SK-N-SH (cell line): Measurements from ENCODE around the gene SPSB3. TPM values are rescaled to one million over a fixed set of nuclear protein-coding genes. Genes with fewer than 3 reads are reported as not detected.

ENCODE experiments used
- CTCF ChIA-PET: fragments of 300-600, 350-600 bp; formaldehyde crosslinking; extraction: SDS; loops from one replicate; lab custom pipeline; 2021; lab: Yijun Ruan, JAX
- POLR2A ChIA-PET: fragments of 350-600 bp; sonication (Branson Sonifier 250); formaldehyde crosslinking; extraction: SDS; loops from one replicate; lab custom pipeline; 2020; ENCODE audit warnings: antibody characterized with exemption, inconsistent platforms; lab: Yijun Ruan, JAX
- DNase-seq: peaks from one replicate; pipeline ENCODE4 v3.0.0; 2012
- H2AFZ ChIP-seq: fragments of 200-600 bp; sonication (generic); 2 replicates; pipeline ENCODE4 v1.8.1; 2016; ENCODE audit warnings: antibody characterized with exemption, mild to moderate bottlenecking, low read depth
- H3F3A ChIP-seq: fragments of 200-600 bp; sonication (generic); replicated peaks from 2 replicates; pipeline ENCODE3; 2016; ENCODE audit warnings: antibody characterized with exemption, mild to moderate bottlenecking; ENCODE audit not compliant: insufficient read depth
- H3K27ac ChIP-seq, 2 experiments: fragments of 200-500 bp in 1 of 2; fragments of 200-600 bp in 1 of 2; sonication (Bioruptor generic) in 1 of 2; sonication (generic), shearing (Covaris generic) in 1 of 2; 2 replicates each; pipeline versions ENCODE4 v1.5.1 to v1.6.1; 2014 to 2016; ENCODE audit warnings: low read depth in 2 of 2, inconsistent platforms in 1 of 2, low read length in 1 of 2, mild to moderate bottlenecking in 1 of 2, mixed read lengths in 1 of 2
- H3K27me3 ChIP-seq: fragments of 200-600 bp; sonication (generic), shearing (Covaris generic); 2 replicates; pipeline ENCODE4 v1.6.1; 2016; ENCODE audit warnings: mixed run types; ENCODE audit not compliant: insufficient read depth
- H3K36me3 ChIP-seq, 2 experiments: fragments of 200-500 bp in 1 of 2; fragments of 200-600 bp in 1 of 2; sonication (Bioruptor generic) in 1 of 2; sonication (generic) in 1 of 2; replicated peaks in 1 of 2; 2 replicates each; pipeline versions ENCODE3 to v1.5.1; 2014 to 2016; ENCODE audit warnings: low read length in 1 of 2, mild to moderate bottlenecking in 1 of 2; ENCODE audit not compliant: insufficient read depth in 2 of 2, control insufficient read depth in 1 of 2
- H3K4me1 ChIP-seq, 2 experiments: fragments of 200-500 bp in 1 of 2; fragments of 200-600 bp in 1 of 2; sonication (Bioruptor generic) in 1 of 2; sonication (generic), shearing (Covaris generic) in 1 of 2; 2 replicates each; pipeline versions ENCODE4 v1.5.1 to v1.6.1; 2014 to 2016; ENCODE audit warnings: low read depth in 1 of 2, low read length in 1 of 2, mixed run types in 1 of 2; ENCODE audit not compliant: insufficient read depth in 2 of 2, control insufficient read depth in 1 of 2
- H3K4me2 ChIP-seq: fragments of 200-600 bp; sonication (generic), shearing (Covaris generic); 2 replicates; pipeline ENCODE4 v1.6.1; 2017; ENCODE audit warnings: mixed run types
- H3K4me3 ChIP-seq, 2 experiments: fragments of 200-500 bp in 1 of 2; fragments of 200-600 bp in 1 of 2; sonication (Bioruptor generic) in 1 of 2; sonication (generic), shearing (Covaris generic) in 1 of 2; 2 replicates each; pipeline versions ENCODE4 v1.5.1 to v1.8.1; 2014 to 2016; ENCODE audit warnings: low read depth in 2 of 2, inconsistent platforms in 1 of 2, low read length in 1 of 2, mild to moderate bottlenecking in 1 of 2, mixed read lengths in 1 of 2, moderate library complexity in 1 of 2
- H3K79me2 ChIP-seq: fragments of 200-600 bp; sonication (generic); 2 replicates; pipeline ENCODE4 v1.8.1; 2017; ENCODE audit warnings: mild to moderate bottlenecking; ENCODE audit not compliant: insufficient read depth
- H3K9ac ChIP-seq: fragments of 200-600 bp; sonication (generic); 2 replicates; pipeline ENCODE4 v1.6.1; 2017; ENCODE audit warnings: mixed run types
- H3K9me2 ChIP-seq: fragments of 200-600 bp; sonication (generic); 2 replicates; pipeline ENCODE4 v1.6.1; 2017; ENCODE audit warnings: mixed run types
- H3K9me3 ChIP-seq: fragments of 200-600 bp; sonication (generic); 2 replicates; pipeline ENCODE4 v1.6.1; 2017; ENCODE audit warnings: mixed run types, mild to moderate bottlenecking, moderate library complexity
- H4K20me1 ChIP-seq: fragments of 200-600 bp; sonication (generic); 2 replicates; pipeline ENCODE4 v1.6.1; 2017; ENCODE audit warnings: mild to moderate bottlenecking, mixed run types; ENCODE audit not compliant: insufficient read depth
- CHD2 ChIP-seq: fragments of 150-350 bp; IDR thresholded peaks from 2 replicates; pipeline ENCODE4 v1.6.1; 2018; ENCODE audit warnings: low read length; ENCODE audit not compliant: partially characterized antibody
- CTCF ChIP-seq: fragments of 200-600 bp; sonication (generic); IDR thresholded peaks from 2 replicates; pipeline ENCODE4 v1.6.1; 2017; ENCODE audit warnings: antibody characterized with exemption, mild to moderate bottlenecking, moderate library complexity
- EP300 ChIP-seq, 2 experiments: IDR thresholded peaks; 2 replicates each; pipeline versions ENCODE4 v1.4.0 to v1.6.1; 2012; ENCODE audit warnings: borderline replicate concordance in 1 of 2, low read depth in 1 of 2, low read length in 1 of 2
- FOXJ3 ChIP-seq: sonication (generic); formaldehyde crosslinking; IDR thresholded peaks from 2 replicates; pipeline ENCODE4 v1.5.1; 2020; ENCODE audit warnings: mild to moderate bottlenecking, missing genetic modification reagents
- FOXM1 ChIP-seq: IDR thresholded peaks from 2 replicates; pipeline ENCODE4 v1.4.0; 2012; ENCODE audit warnings: low read depth, mild to moderate bottlenecking
- GATA2 ChIP-seq: sonication (generic); formaldehyde crosslinking; IDR thresholded peaks from 2 replicates; pipeline ENCODE4 v1.5.0; 2020; ENCODE audit warnings: mild to moderate bottlenecking, missing genetic modification reagents
- IRF3 ChIP-seq: fragments of 150-350 bp; IDR thresholded peaks from 2 replicates; pipeline ENCODE4 v1.6.1; 2016; ENCODE audit warnings: mild to moderate bottlenecking, low read depth, low read length
- MAX ChIP-seq: IDR thresholded peaks from 2 replicates; pipeline ENCODE4 v1.4.0; 2012; ENCODE audit warnings: low read depth
- MXI1 ChIP-seq: IDR thresholded peaks from 2 replicates; pipeline ENCODE4 v1.6.1; 2012; ENCODE audit warnings: mild to moderate bottlenecking, low read depth, low read length, improper control_type of control experiment
- NFIC ChIP-seq: IDR thresholded peaks from 2 replicates; pipeline ENCODE4 v1.4.0; 2012; ENCODE audit warnings: borderline replicate concordance
- NRF1 ChIP-seq: IDR thresholded peaks from 2 replicates; pipeline ENCODE4 v1.6.1; 2012; ENCODE audit warnings: low read depth, mild to moderate bottlenecking, low read length
- PBX3 ChIP-seq: IDR thresholded peaks from 2 replicates; pipeline ENCODE4; 2012
- RFX5 ChIP-seq: IDR thresholded peaks from 2 replicates; pipeline ENCODE4 v1.6.1; 2012; ENCODE audit warnings: mild to moderate bottlenecking, improper control_type of control experiment, low read length
- TAF1 ChIP-seq: IDR thresholded peaks from 2 replicates; pipeline ENCODE4 v1.6.1; 2012; ENCODE audit warnings: low read depth, mild to moderate bottlenecking, low read length, moderate library complexity, borderline replicate concordance
- TCF12 ChIP-seq: IDR thresholded peaks from 2 replicates; pipeline ENCODE4 v1.4.0; 2012
- TEAD4 ChIP-seq: IDR thresholded peaks from 2 replicates; pipeline ENCODE4 v1.4.0; 2012; ENCODE audit warnings: mild to moderate bottlenecking, borderline replicate concordance; ENCODE audit not compliant: insufficient read depth
- USF1 ChIP-seq: IDR thresholded peaks from 2 replicates; pipeline ENCODE4 v1.4.0; 2012; ENCODE audit warnings: low read depth, borderline replicate concordance
- USF2 ChIP-seq: fragments of 150-350 bp; IDR thresholded peaks from 2 replicates; pipeline ENCODE4 v1.6.1; 2017; ENCODE audit warnings: antibody characterized with exemption, low read length, low read depth, borderline replicate concordance
- ZBTB33 ChIP-seq: IDR thresholded peaks from 2 replicates; pipeline ENCODE4 v1.4.0; 2012; ENCODE audit warnings: low read depth, borderline replicate concordance
- WGBS: methylation state at CpG from one replicate; pipeline ENCODE4 v1.1.6; 2017; ENCODE audit warnings: low lambda C conversion rate; 5-methylcytosine and 5-hydroxymethylcytosine counted together
- polyA plus RNA-seq, 3 experiments: library from polyadenylated mRNA; depleted of rRNA; stranded (reverse); fragments of >200 nt; gene quantifications; 2 replicates each; pipeline ENCODE4 v1.2.3, GENCODE V29; 2012

Gene SPSB3
- polyA plus RNA-seq, 1 of the 3 experiments (the other 2 are of a cell fraction): 40.6 TPM

- Histone ChIP-seq H3K4me1 (peaks cover 0 to 8% of the 10 kb centered on the region in 2 experiments; a peak in 1 of 4 replicates), H3K4me3 (no peak overlapping the region), H2AFZ (no peak overlapping the region), H3K4me2 (no peak overlapping the region), H3K9me3 (no peaks in the 10 kb centered on the region), H3K27me3 (no peaks in the 10 kb centered on the region), H3F3A (no peaks in the 10 kb centered on the region), H3K27ac (no peak overlapping the region), H3K36me3 (peaks cover 0 to 5% of the 10 kb centered on the region in 2 experiments), H3K79me2 (peaks cover 30% of the 10 kb centered on the region; the same call in 1 of the 2 replicates), H3K9me2 (no peaks in the 10 kb centered on the region), H3K9ac (no peak overlapping the region), H4K20me1 (no peaks in the 10 kb centered on the region)
- no peak for DNase-seq
- TF ChIP-seq MXI1: no peak
- no peak for TF ChIP-seq TEAD4
- TF ChIP-seq NFIC: no peak
- TF ChIP-seq FOXJ3: no peak
- TF ChIP-seq RFX5: no peak
- no peak for TF ChIP-seq NRF1
- no peak for TF ChIP-seq TCF12
- no peak for TF ChIP-seq CHD2
- no peak for TF ChIP-seq GATA2 (CRISPR knock-in tag)
- TF ChIP-seq USF2: no peak
- no peak for TF ChIP-seq FOXM1
- TF ChIP-seq TAF1: no peak
- no peak for TF ChIP-seq IRF3
- no peak for TF ChIP-seq MAX
- TF ChIP-seq ZBTB33: no peak
- no peak for TF ChIP-seq USF1
- no peak for TF ChIP-seq PBX3
- TF ChIP-seq EP300 (IDR thresholded peaks at IDR 0.05; ENCODE audit: borderline replicate concordance in 1 of 2, low read depth in 1 of 2, low read length in 1 of 2): no peak
- TF ChIP-seq CTCF: no peak
- POLR2A ChIA-PET: no interaction called here
- CTCF ChIA-PET: no interaction called here
- 97% methylated on average over 16 of the region's 24 CpGs for WGBS
Measured at GRCh38 chr16:1821861-1822611, 39.7 kb upstream of the SPSB3 start.
